ENCODE data around the gene RHEX. TPM values are rescaled to one million over a fixed set of nuclear protein-coding genes. Genes with fewer than 3 reads are reported as not detected.

The RHEX gene
- total RNA-seq, 2 donors from 2014 or later = 1.8 to 4.3 TPM

- no peak for DNase-seq (ENCODE audit: low spot score)
- intact Hi-C loops (cut with DNase I) = loop anchor here in 1 of 2 donors (10.0 kb wide), 1 partner anchor 1941 kb away; no protein-coding TSS in a partner anchor
Measured at GRCh38 chr1:206023695-206024094, 29.3 kb upstream of the RHEX start, which contains the start of gene CTSE. CTSE (minus strand) TSS chr1:206023895; CDS start chr1:206023791, 104 bp downstream.

GRCh38 chr1:206025283-206025820 lies 27.6 kb upstream of the RHEX start:
- no peak for DNase-seq (ENCODE audit: low spot score)
- intact Hi-C loops (cut with DNase I) = loop anchor here in 1 of 2 donors (10.0 kb wide), 1 partner anchor 1939 kb away; no protein-coding TSS in a partner anchor

GRCh38 chr1:206029484-206029883 lies 23.5 kb upstream of the RHEX start:
- DNase-seq (ENCODE audit: low spot score) = no peak

DNA sequence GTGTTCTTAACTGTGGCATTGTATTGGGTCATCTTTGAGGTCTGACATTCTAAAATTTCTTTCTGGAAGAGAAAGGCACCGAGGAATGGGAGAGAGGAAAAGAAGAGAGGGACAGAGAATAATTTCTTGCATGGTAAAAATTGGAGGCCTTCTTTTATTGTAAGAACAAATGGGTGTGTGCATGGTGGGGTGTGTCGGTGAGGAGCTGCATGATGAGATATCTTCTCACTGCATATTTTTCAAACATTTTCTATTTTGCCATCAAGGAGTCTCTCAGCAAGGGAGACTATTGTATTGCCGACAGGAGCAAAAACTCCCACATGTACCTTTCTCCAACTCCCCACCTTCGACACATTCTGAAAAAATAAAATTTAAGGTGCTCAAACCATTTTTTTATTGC lies 22.8 kb upstream of the RHEX start:
- DNase-seq (ENCODE audit: low spot score) = no peak
- intact Hi-C loops (cut with DNase I) = loop anchor here in 1 of 2 donors (1.0 kb wide), 1 partner anchor 13 kb away; no protein-coding TSS in a partner anchor

More at GRCh38 chr1:206029484-206029883, 23.5 kb upstream of the RHEX start:
- intact Hi-C loops (cut with DNase I) = loop anchor here in 1 of 2 donors (10.0 kb wide), 1 partner anchor 1935 kb away; no protein-coding TSS in a partner anchor

DNA sequence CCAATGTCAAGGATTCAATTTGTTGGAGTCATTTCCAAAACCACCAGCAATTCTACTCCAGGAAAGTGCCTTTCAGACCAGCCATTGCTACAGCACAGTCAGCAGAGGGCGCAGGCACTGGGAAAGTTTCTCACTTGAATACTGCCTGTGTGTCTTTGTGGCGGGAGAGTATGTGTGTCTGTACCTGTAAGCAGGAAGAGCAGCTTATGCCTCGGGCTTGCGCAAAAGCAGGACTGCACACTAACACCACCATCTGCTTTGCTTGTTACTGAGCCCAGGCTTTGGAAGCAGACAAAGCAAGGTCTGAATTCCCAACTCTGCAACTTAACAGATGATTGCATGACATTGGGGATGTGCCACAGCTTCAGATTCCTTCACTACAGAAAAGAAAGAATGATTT lies 22.3 kb upstream of the RHEX start:
- peak; percentile 86 for DNase-seq (ENCODE audit: low spot score)

DNA sequence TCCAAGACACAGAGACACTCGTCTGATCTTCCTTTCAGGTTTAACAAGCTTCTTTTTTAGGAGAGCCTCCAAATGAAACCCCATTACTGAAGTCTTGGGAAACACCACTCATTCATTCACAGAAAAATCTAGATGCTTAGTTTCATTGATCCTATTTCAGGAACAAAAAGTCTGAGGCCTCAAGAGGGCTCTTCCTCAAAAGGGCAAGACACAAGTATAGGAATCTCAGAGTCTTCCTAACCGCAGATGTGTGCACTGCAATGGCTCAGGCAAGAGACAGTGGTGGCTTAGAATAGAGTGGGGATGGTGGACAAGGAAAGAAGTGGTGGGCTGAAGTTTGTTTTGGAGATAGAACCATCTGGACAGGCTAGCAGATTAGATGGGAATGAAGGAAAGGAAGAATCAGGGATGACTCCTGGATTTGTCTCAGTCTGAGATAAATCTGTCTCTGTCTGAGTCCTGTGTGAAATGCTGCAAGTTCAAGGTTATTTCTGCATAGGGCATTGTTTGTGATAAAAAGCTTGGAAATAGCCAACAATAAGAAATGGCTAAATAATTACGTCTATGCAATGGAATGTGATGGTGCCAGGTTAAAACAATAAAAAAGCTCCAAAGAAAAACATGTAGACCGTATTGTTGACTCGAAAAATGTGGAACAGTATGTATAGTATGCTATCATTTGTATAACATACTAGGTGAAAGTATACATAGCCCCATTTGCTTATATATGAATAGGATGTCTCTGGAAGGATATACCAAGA lies 20.4 kb upstream of the RHEX start:
- DNase-seq (ENCODE audit: low spot score) = no peak
- intact Hi-C loops (cut with DNase I) = no loop called here

More for the DNA sequence above, 22.3 kb upstream of the RHEX start:
- intact Hi-C loops (cut with DNase I) = loop anchor here in 1 of 2 donors (1.0 kb wide), 1 partner anchor 13 kb away; no protein-coding TSS in a partner anchor

- intact Hi-C loops (cut with DNase I) = no loop called here
- DNase-seq (ENCODE audit: low spot score) = no peak
Measured at GRCh38 chr1:206035027-206035426, 17.9 kb upstream of the RHEX start.

DNA sequence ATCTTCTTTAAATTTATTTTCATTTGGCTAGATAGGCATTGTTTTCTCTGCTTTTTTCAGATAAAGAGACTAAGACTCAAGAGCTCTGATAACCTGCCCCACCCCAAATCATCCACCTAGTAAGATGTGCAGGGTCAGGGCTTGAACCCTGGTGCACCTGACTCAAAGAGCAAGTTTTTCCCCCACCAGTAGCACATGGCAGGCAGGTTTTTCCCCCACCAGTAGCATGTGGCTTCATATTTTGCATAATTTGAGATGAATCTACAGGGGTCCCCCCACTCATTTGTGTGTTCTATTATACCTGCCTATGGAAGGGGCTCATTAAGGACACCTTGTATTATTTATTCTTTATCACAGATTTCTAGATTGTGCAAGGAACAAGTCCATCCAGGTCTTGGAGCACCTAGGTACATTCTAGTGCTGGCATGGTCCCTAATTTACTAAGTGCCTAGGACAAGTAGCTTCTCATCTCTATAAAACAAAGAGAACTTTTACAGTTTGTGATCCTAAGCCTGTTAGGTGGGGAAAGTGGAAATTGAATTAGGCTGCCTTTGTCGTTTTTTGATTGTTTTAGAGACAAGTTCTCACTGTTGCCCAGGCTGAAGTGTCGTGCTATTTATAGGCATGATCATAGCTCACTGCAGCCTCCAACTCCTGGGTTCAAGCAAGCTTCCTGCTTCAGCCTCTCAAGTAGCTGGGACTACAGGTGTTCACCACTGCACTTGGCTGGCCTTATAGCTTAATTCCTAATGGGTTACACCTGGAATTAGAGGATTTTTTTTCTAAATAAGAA lies 16.1 kb upstream of the RHEX start:
- intact Hi-C loops (cut with DNase I) = no loop called here
- DNase-seq (ENCODE audit: low spot score) = no peak

GRCh38 chr1:206037581-206037980 lies 15.4 kb upstream of the RHEX start:
- intact Hi-C loops (cut with DNase I) = no loop called here

GRCh38 chr1:206039046-206039973 lies 13.7 kb upstream of the RHEX start:
- no peak for DNase-seq (ENCODE audit: low spot score)
- intact Hi-C loops (cut with DNase I) = no loop called here

More at GRCh38 chr1:206037581-206037980, 15.4 kb upstream of the RHEX start:
- no peak for DNase-seq (ENCODE audit: low spot score)

- no peak for DNase-seq (ENCODE audit: low spot score)
- intact Hi-C loops (cut with DNase I) = no loop called here
Measured at GRCh38 chr1:206040328-206040727, 12.6 kb upstream of the RHEX start.

GRCh38 chr1:206041640-206042039 lies 11.3 kb upstream of the RHEX start:
- DNase-seq (ENCODE audit: low spot score) = no peak
- intact Hi-C loops (cut with DNase I) = no loop called here

DNA sequence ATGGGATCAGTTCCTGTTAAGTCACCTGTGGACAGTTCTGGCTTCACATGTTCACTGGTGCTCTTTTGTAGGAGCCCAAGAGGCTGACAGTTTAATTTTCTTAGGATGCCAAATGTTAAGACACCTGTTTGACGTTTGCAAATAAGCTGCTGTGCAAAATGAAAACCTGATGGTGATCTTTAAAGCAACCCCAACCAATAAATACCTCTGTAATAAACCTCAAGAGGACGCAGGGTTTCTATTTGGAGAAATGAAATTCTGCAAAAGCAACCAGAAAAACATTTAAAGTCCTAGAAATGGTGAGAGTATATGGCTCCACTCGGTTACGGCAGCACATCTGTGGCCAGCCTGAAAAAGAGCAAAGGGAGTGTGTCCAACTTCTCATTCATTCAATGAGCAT lies 5.7 kb upstream of the RHEX start:
- intact Hi-C loops (cut with DNase I) = no loop called here
- no peak for DNase-seq (ENCODE audit: low spot score)

DNA sequence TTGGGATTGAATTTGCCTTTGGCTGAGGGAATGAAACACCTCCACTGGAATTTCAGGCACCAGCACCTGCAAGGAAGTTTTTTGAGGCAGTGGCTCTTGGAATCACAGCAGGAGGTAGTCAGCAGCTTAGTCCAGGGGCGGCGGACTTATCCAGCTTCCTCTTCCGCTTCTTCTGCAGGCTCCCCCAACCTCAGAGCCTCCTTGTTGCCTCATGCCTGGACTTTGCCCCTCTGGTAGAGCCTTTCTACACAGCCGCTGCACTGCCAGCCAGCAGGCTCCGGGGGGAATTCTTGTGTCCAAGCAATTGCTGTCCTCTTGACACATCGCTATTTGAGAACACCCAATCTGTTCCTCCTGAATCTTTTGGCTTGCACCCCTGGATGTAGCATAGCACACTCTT lies 4.4 kb upstream of the RHEX start:
- no peak for DNase-seq (ENCODE audit: low spot score)
- intact Hi-C loops (cut with DNase I) = no loop called here

DNA sequence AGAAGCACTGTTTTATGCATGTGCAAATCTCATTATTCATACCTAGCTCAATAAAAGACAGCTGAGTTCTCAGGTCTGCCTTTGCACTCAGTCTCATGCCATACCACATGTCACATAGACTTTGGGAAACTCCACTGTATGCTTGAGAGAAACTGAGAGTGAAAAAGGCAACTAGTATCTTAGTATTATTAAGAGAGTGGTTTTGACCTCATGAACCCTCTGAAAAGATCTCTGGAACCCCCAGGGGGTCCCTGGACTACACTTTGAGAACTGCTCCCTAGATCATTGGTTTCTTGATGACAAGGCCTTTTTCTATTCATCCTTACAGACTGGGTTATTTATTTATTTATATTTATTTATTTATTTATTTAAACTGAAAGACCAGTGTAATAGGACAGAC lies 3.7 kb upstream of the RHEX start:
- intact Hi-C loops (cut with DNase I) = no loop called here
- no peak for DNase-seq (ENCODE audit: low spot score)

DNA sequence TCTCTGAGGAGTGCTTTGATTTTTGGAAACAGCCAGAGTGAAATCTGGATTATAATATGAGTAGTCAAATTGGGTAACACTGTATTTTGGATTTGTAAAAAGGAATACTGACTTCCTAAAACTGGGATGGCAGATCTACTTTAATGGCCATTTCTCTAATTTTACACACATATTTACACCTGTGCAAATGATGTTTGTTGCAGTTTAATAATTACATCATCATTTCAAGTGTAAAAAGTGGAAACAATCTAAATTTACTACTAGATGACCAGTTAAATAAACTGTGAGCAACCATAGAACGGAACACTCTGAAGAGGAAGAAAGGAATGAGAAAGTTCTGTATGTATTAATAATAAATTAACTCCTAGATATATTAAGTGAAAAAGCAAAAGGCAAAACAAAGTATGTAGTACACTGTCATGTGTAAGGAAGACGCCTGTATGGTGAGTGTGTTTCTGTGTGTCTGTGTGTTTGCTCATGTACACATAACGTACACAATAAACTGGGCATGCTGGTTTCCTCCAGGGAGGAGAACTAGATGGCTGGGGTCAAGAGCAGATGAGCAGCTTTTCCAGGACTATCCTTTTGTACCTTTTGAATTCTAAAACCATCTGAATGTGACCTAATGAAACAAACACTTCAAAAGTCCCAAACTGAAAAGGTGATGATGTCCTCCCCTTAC lies 2.9 kb upstream of the RHEX start:
- intact Hi-C loops (cut with DNase I) = no loop called here
- DNase-seq (ENCODE audit: low spot score) = no peak

DNA sequence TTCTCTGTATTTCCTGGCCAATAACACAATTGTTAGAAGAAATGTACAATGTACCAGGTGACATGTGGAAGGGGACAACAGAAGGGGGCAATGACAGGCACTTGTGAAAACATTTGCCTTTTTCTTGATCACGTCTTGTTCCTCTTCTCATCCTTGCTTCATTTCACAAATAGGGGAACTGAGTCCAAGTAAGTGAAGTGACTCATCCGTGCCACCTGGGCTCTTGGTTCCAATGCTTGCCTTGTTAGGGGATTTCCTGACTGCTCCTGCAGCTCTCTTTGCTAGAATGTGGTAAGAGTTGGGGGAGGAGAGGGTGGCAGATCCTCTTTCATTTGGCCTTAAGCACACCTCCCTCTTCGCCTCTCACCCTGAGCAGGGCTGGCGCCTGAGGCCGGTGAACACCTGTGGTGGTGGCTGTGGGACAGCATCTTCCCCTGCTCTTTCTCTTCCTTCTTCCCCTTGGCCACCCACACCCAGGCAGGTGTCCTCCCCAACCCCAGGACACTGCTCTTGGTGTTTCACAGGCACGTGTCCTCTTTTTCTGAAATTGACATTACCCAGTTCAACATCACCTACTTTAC lies 2.2 kb upstream of the RHEX start:
- intact Hi-C loops (cut with DNase I) = no loop called here
- DNase-seq (ENCODE audit: low spot score) = no peak

Measured in posterior vena cava (tissue), 2 donors.